ENCODE measurements around the gene TBC1D5.

DNA sequence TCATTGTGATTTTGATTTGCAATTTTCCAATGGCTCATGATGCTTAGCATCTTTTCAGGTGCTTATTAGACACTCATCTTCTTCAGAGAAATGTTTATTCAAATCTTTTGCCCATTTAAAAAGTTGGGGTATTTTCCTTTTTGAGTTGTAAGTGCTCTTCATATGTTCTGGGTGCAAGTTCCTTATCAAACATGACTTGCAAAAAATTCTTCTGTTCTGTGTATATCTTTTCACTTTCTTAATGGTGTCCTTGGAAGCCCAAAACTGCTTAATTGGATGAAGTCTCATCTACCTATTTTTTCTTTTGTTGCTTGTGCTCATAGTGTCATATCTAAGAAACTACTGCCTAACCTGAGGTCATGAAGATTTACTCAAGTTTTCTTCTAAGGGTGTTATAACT lies 524.8 kb downstream of the TBC1D5 start:
- no peak for TF ChIP-seq EZH2 (IDR thresholded peaks at IDR 0.05)
- no peak for TF ChIP-seq POLR2AphosphoS5 (IDR thresholded peaks at IDR 0.05; ENCODE audit: borderline replicate concordance, low read depth, low read length)
- TF ChIP-seq FOXP2 (optimal IDR thresholded peaks at IDR 0.05; ENCODE audit: control extremely low read depth, extremely low read length, insufficient read depth): no peak
